Hepatocyte (in vitro differentiated cells): ENCODE measurements around the gene MINDY4.

Source experiments
- CTCF ChIP-seq: fragments of 200-600 bp; sonication (generic); IDR thresholded peaks from 2 replicates; pipeline ENCODE4 v1.5.1; 2016; ENCODE audit warnings: antibody characterized with exemption, mild to moderate bottlenecking; ENCODE audit not compliant: poor library complexity
- EZH2 ChIP-seq: fragments of 200-600 bp; sonication (generic); IDR thresholded peaks from 2 replicates; pipeline ENCODE4 v1.6.1; 2016; ENCODE audit warnings: antibody characterized with exemption, mild to moderate bottlenecking, borderline replicate concordance

DNA sequence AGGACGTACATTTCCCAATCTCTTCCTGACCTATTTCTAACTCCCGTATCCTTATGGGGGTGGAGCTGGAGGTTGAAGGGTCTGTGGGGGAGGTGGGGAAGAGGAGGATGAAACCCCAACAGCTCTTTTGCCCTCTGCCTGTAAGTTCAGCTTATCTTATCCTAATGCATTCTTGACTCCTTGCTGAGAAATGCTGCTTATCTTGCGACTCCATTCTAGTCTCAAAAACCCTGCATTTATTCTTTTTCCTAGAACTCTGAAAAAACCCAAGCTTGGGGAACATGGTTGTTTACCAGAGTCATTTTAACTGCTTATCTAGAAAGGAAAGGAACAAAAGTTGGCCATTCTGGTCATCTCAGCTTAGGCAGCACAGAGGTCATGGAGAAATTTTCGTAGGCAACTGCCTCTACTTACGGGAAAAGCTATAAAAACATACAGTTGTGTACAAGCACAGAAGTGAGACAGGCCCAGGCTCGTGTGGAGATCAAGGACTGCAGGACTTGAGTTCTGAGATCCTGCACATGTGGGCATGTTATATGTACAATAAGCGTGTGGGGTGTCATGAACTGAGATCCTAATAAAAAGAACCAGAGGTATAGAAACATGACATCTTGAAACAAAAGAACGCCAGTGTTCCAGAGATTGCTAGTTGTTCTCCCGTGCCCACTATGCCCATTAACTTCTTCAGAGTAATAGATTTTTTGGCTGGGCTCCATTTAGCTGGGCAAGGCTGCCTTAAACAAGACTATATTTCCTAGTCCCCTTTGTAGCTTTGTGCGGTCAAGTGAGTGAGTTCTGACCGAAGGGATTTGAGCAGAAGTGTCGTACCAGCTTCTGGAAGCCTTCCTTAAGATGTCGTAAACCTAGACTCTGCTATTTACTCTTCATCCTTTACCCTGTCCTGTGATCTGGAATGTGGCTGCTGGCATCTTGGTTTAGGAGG, 9.7 kb upstream of the MINDY4 start:
- no peak for TF ChIP-seq CTCF
- no peak for TF ChIP-seq EZH2
